Measurements from ENCODE around the gene DNM1. TPM values are rescaled to one million over a fixed set of nuclear protein-coding genes. Genes with fewer than 3 reads are reported as not detected.

Gene DNM1
- total RNA-seq, 1 experiment from 2014 or later, result 5.0 TPM

- no peak overlapping the region for H3K4me3 ChIP-seq (ENCODE audit: low read length)
- no peaks in the 10 kb centered on the region for H3K27me3 ChIP-seq (ENCODE audit: low read length)
- no peak for DNase-seq
- H3K36me3 ChIP-seq (ENCODE audit: insufficient read depth, low read length), result no peaks in the 10 kb centered on the region
- no peak overlapping the region for H3K9ac ChIP-seq (ENCODE audit: low read length)
- no peak overlapping the region for H2AFZ ChIP-seq (ENCODE audit: low read length)
- H3K27ac ChIP-seq (ENCODE audit: low read length), result no peak overlapping the region
- no peaks in the 10 kb centered on the region for H3K79me2 ChIP-seq (ENCODE audit: low read length)
- no peaks in the 10 kb centered on the region for H3K9me3 ChIP-seq (ENCODE audit: low read length)
- no peaks in the 10 kb centered on the region for H3K9me2 ChIP-seq (replicated peaks; ENCODE audit: insufficient read depth, low read length)
- 0 out of 2 replicates have a peak, but pooled peaks cover 6% of the 10 kb centered on the region for H4K20me1 ChIP-seq (ENCODE audit: insufficient read depth, low read depth, low read length)
- no peak overlapping the region for H3K4me2 ChIP-seq (ENCODE audit: low read depth, low read length, poor library complexity, severe bottlenecking)
- peaks cover 14% of the 10 kb centered on the region for H3K4me1 ChIP-seq (ENCODE audit: low read length)
These were observed 49.3 kb downstream of the DNM1 start for GRCh38 chr9:128252317-128253139.

DNA sequence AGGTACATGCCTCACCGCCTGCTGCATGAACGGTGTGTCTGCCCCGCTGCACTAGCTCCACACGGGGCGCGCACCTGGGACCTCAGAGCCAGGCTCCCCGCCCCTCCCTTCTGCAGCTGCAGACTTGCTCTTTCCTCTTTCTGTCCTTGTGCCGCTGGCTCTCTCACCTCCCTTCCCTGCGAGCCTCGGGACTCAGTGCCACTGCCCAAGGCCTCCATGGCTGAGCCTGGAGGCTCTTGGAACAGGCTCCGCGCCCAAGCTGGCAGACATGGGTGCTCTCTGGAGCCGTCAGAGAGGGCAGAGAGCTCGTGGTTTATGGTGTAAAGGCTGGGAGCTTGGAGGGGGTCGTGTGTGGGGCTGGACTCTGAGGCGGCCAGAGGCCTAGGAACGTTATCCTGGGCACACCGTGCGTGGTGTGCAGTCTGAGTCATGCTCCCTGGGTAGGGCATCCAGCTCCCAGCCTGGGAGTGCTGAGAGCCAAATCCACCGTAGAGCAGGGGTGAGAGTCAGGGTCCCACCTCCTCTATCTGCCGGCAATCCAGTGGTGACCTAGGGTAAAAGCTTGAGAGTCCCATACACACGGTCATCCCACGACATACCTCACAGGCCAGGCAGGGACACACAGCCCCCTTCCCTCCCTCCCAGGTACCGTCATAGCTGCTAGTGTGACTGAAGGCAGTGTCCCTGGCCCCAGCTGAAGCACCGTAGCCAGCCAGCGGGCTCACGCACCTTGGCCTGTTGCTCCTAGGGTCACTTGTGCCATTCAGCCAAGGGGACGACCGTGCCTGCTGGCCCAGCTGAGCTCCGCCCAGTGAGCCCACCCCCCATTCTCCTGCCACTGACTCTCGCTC, 50.2 kb downstream of the DNM1 start:
- Histone ChIP-seq H3K4me1 (ENCODE audit: low read length) (peaks cover 14% of the 10 kb centered on the region), H4K20me1 (ENCODE audit: insufficient read depth, low read depth, low read length) (0 out of 2 replicates have a peak, but pooled peaks cover 6% of the 10 kb centered on the region), H3K9me3 (ENCODE audit: low read length) (no peaks in the 10 kb centered on the region), H3K9ac (ENCODE audit: low read length) (no peak overlapping the region), H3K4me3 (ENCODE audit: low read length) (no peak overlapping the region), H3K36me3 (ENCODE audit: insufficient read depth, low read length) (no peaks in the 10 kb centered on the region), H3K27me3 (ENCODE audit: low read length) (no peaks in the 10 kb centered on the region), H2AFZ (ENCODE audit: low read length) (no peak overlapping the region), H3K27ac (ENCODE audit: low read length) (no peak overlapping the region), H3K79me2 (ENCODE audit: low read length) (no peaks in the 10 kb centered on the region), H3K4me2 (ENCODE audit: low read depth, low read length, poor library complexity, severe bottlenecking) (no peak overlapping the region), H3K9me2 (replicated peaks; ENCODE audit: insufficient read depth, low read length) (no peaks in the 10 kb centered on the region)
- DNase-seq, result peak; percentile 85

GRCh38 chr9:128253991-128254346, 50.8 kb downstream of the DNM1 start:
- Histone ChIP-seq H3K9me3 (ENCODE audit: low read length) (no peaks in the 10 kb centered on the region), H3K79me2 (ENCODE audit: low read length) (no peaks in the 10 kb centered on the region), H3K36me3 (ENCODE audit: insufficient read depth, low read length) (no peaks in the 10 kb centered on the region), H4K20me1 (ENCODE audit: insufficient read depth, low read depth, low read length) (0 out of 2 replicates have a peak, but pooled peaks cover 6% of the 10 kb centered on the region), H3K4me1 (ENCODE audit: low read length) (peaks cover 14% of the 10 kb centered on the region), H3K4me3 (ENCODE audit: low read length) (no peak overlapping the region), H3K4me2 (ENCODE audit: low read depth, low read length, poor library complexity, severe bottlenecking) (no peak overlapping the region), H3K9ac (ENCODE audit: low read length) (no peak overlapping the region), H3K27ac (ENCODE audit: low read length) (no peak overlapping the region), H2AFZ (ENCODE audit: low read length) (no peak overlapping the region), H3K9me2 (replicated peaks; ENCODE audit: insufficient read depth, low read length) (no peaks in the 10 kb centered on the region), H3K27me3 (ENCODE audit: low read length) (no peaks in the 10 kb centered on the region)
- DNase-seq, result no peak

DNA sequence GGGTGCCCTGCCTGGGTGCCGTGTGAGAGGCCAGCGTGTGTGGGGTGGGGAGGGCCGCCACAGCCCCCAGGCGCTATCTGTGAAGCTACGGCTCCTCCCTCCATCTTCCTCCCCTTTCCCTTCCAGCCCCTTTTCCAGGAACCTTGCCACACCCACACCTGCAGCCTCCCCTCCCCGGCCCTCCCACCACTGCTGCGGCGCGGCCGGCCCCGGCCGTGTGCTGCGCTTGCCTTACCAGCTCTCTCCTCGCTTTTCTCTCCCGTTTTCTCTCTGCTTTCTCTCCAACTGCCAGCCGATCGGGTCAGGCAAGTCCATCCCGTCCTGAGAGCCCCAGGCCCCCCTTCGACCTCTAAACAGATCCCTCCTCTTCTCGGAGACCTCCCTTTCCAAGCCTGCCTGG, 51.2 kb downstream of the DNM1 start:
- no peak overlapping the region for H3K4me2 ChIP-seq (ENCODE audit: low read depth, low read length, poor library complexity, severe bottlenecking)
- no peak for DNase-seq
- no peaks in the 10 kb centered on the region for H3K9me2 ChIP-seq (replicated peaks; ENCODE audit: insufficient read depth, low read length)
- no peak overlapping the region for H3K4me3 ChIP-seq (ENCODE audit: low read length)
- H3K9me3 ChIP-seq (ENCODE audit: low read length), result no peaks in the 10 kb centered on the region
- no peaks in the 10 kb centered on the region for H3K27me3 ChIP-seq (ENCODE audit: low read length)
- no peaks in the 10 kb centered on the region for H3K36me3 ChIP-seq (ENCODE audit: insufficient read depth, low read length)
- H3K9ac ChIP-seq (ENCODE audit: low read length), result no peak overlapping the region
- H2AFZ ChIP-seq (ENCODE audit: low read length), result no peak overlapping the region
- peaks cover 14% of the 10 kb centered on the region for H3K4me1 ChIP-seq (ENCODE audit: low read length)
- H3K27ac ChIP-seq (ENCODE audit: low read length), result no peak overlapping the region
- H3K79me2 ChIP-seq (ENCODE audit: low read length), result no peaks in the 10 kb centered on the region
- 0 out of 2 replicates have a peak, but pooled peaks cover 6% of the 10 kb centered on the region for H4K20me1 ChIP-seq (ENCODE audit: insufficient read depth, low read depth, low read length)

DNA sequence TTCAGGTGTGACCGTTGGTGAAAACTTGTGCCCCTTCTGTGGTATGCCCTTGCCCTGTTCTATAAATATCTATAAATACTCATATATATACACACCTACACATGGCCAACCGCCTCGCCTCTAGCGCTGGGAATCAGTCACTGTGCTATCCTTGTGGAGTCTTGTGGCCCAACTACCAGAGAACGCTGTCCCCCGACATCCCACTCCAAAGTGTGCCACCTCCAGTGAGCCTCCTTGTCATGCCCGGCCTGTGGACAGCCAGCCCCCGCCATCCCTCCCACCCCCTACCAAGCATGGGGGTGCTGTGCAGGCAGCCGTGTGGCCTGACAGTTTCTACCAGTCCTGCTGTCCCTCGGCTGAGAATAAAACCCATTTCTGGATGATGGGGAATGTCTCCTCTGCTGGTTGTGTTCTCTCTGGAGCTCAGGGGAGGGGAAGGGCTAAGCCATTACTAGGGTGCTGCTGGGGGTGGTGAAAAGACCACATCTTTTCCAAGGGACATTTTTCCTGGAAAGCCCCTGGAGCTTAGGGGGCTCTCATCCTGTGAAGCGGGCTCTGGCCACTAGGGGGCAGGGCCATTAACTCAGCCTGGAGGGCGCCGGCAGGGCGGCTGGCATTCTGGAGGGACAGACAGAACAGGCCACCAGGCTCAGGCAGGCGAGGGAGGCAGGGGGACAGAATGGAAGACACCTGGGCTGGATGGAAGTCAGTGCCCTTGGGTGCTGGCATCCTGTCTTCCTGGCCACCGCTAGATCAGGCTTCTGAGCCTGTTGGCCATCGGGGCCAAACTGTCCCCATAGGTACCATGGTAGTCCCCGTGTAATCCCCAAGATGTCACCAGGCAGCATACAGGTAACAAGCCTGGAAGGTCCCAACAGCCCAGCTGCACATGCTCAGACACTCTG, 51.9 kb downstream of the DNM1 start:
- peak; percentile 85 for DNase-seq
- Histone ChIP-seq H3K27ac (ENCODE audit: low read length) (no peak overlapping the region), H2AFZ (ENCODE audit: low read length) (no peak overlapping the region), H3K4me2 (ENCODE audit: low read depth, low read length, poor library complexity, severe bottlenecking) (no peak overlapping the region), H3K4me3 (ENCODE audit: low read length) (no peak overlapping the region), H3K9me2 (replicated peaks; ENCODE audit: insufficient read depth, low read length) (no peaks in the 10 kb centered on the region), H3K79me2 (ENCODE audit: low read length) (no peaks in the 10 kb centered on the region), H3K9me3 (ENCODE audit: low read length) (no peaks in the 10 kb centered on the region), H3K36me3 (ENCODE audit: insufficient read depth, low read length) (0 out of 2 replicates have a peak, but pooled peaks cover 1% of the 10 kb centered on the region), H3K27me3 (ENCODE audit: low read length) (no peaks in the 10 kb centered on the region), H3K4me1 (ENCODE audit: low read length) (peaks cover 12% of the 10 kb centered on the region), H3K9ac (ENCODE audit: low read length) (no peak overlapping the region), H4K20me1 (ENCODE audit: insufficient read depth, low read depth, low read length) (0 out of 2 replicates have a peak, but pooled peaks cover 6% of the 10 kb centered on the region)

DNA sequence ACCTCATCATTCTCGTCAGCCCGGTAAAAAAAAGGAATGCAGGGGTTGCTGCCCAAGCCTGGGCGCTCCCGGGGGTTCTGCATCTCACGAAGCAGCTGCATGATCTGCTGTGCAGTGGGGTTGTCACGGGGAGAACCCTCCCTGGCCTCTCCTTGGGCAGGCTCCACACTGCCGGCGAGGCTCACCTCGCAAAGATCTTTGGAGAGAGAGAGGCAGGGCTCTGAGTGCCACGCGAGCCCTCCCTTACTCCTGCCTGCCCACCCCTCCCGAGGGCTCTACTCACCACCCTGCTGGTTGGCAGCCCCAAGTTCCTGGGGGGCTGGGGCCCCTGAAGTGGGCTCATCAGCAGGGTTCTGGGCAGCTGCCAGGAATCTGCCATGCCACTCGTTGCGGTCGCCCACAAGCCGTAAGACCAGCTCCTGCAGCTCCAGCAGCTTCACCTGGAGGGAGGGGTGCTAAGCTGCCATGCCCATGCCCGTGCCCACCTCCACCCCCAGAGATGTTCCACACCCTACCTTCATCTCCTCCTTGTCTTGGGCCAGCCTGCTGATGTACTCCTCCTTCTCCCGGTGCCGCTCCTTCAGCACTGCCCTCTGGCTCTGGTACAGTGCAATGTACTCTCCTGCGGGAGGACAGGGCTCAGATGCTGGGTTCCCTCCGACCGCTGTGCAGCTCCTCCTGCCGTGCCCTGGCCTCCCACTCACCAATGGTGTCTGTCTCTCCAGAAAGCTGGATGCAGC, 54.1 kb downstream of the DNM1 start:
- no peaks in the 10 kb centered on the region for H3K79me2 ChIP-seq (ENCODE audit: low read length)
- no peak overlapping the region for H3K9ac ChIP-seq (ENCODE audit: low read length)
- no peak overlapping the region for H3K4me3 ChIP-seq (ENCODE audit: low read length)
- H3K9me2 ChIP-seq (replicated peaks; ENCODE audit: insufficient read depth, low read length), result no peaks in the 10 kb centered on the region
- H2AFZ ChIP-seq (ENCODE audit: low read length), result no peak overlapping the region
- H3K9me3 ChIP-seq (ENCODE audit: low read length), result no peaks in the 10 kb centered on the region
- peaks cover 10% of the 10 kb centered on the region for H3K4me1 ChIP-seq (ENCODE audit: low read length)
- H3K27ac ChIP-seq (ENCODE audit: low read length), result no peak overlapping the region
- 0 out of 2 replicates have a peak, but pooled peaks cover 2% of the 10 kb centered on the region for H3K36me3 ChIP-seq (ENCODE audit: insufficient read depth, low read length)
- H3K27me3 ChIP-seq (ENCODE audit: low read length), result no peaks in the 10 kb centered on the region
- no peak for DNase-seq
- no peak overlapping the region for H3K4me2 ChIP-seq (ENCODE audit: low read depth, low read length, poor library complexity, severe bottlenecking)
- 0 out of 2 replicates have a peak, but pooled peaks cover 6% of the 10 kb centered on the region for H4K20me1 ChIP-seq (ENCODE audit: insufficient read depth, low read depth, low read length)

GRCh38 chr9:128257907-128258306, 54.7 kb downstream of the DNM1 start:
- no peak overlapping the region for H3K9ac ChIP-seq (ENCODE audit: low read length)
- H4K20me1 ChIP-seq (ENCODE audit: insufficient read depth, low read depth, low read length), result 0 out of 2 replicates have a peak, but pooled peaks cover 6% of the 10 kb centered on the region
- H3K36me3 ChIP-seq (ENCODE audit: insufficient read depth, low read length), result 0 out of 2 replicates have a peak, but pooled peaks cover 2% of the 10 kb centered on the region

More at GRCh38 chr9:128257907-128258306, 54.7 kb downstream of the DNM1 start:
- H3K4me1 ChIP-seq (ENCODE audit: low read length), result peaks cover 7% of the 10 kb centered on the region
- H3K9me2 ChIP-seq (replicated peaks; ENCODE audit: insufficient read depth, low read length), result no peaks in the 10 kb centered on the region
- no peak for DNase-seq
- no peak overlapping the region for H3K4me2 ChIP-seq (ENCODE audit: low read depth, low read length, poor library complexity, severe bottlenecking)
- H3K4me3 ChIP-seq (ENCODE audit: low read length), result no peak overlapping the region
- H3K79me2 ChIP-seq (ENCODE audit: low read length), result no peaks in the 10 kb centered on the region
- no peak overlapping the region for H2AFZ ChIP-seq (ENCODE audit: low read length)
- H3K27ac ChIP-seq (ENCODE audit: low read length), result no peak overlapping the region
- no peaks in the 10 kb centered on the region for H3K9me3 ChIP-seq (ENCODE audit: low read length)
- H3K27me3 ChIP-seq (ENCODE audit: low read length), result no peaks in the 10 kb centered on the region

Measured in Karpas-422 (cell line).